ENCODE data around the gene HEG1. TPM values are rescaled to one million over a fixed set of nuclear protein-coding genes. Genes with fewer than 3 reads are reported as not detected.
"Not testable (repeated sequence)": the region's sequence is repeated elsewhere in the genome, so short reads cannot be mapped to it uniquely, and the experiment has no call there.

Gene HEG1
- polyA plus RNA-seq, 1 experiment, result 98.3 TPM

- H3K27ac ChIP-seq (ENCODE audit: low read depth, low read length), result no peak overlapping the region
- TF ChIP-seq CTCF (IDR thresholded peaks at IDR 0.05; ENCODE audit: low read depth, low read length), result no peak
- H3K9me3 ChIP-seq (ENCODE audit: control insufficient read depth, insufficient read depth, low read length), result no peaks in the 10 kb centered on the region
- CTCF ChIA-PET, result no interaction called here
- no peak overlapping the region for H3K4me3 ChIP-seq (ENCODE audit: low read depth, low read length)
- POLR2A ChIA-PET, result interaction anchor here (0.6 kb wide), 1 partner anchor 137 kb away, joined by 3 read pairs; no protein-coding TSS in a partner anchor
- DNase-seq (ENCODE audit: low read depth, low spot score), result no peak
- no peaks in the 10 kb centered on the region for H3K27me3 ChIP-seq (ENCODE audit: control insufficient read depth, insufficient read depth, low read length)
Observed at GRCh38 chr3:125098611-125099291, 43.0 kb upstream of the HEG1 start.

GRCh38 chr3:125090649-125091048 lies 34.9 kb upstream of the HEG1 start:
- ChIA-PET POLR2A (no interaction called here), CTCF (no interaction called here)
- H3K4me3 ChIP-seq (ENCODE audit: low read depth, low read length), result no peak overlapping the region
- H3K9me3 ChIP-seq (ENCODE audit: control insufficient read depth, insufficient read depth, low read length), result no peaks in the 10 kb centered on the region
- H3K27ac ChIP-seq (ENCODE audit: low read depth, low read length), result no peak overlapping the region
- no peak for DNase-seq (ENCODE audit: low read depth, low spot score)
- H3K27me3 ChIP-seq (ENCODE audit: control insufficient read depth, insufficient read depth, low read length), result no peaks in the 10 kb centered on the region
- no peak for TF ChIP-seq CTCF (IDR thresholded peaks at IDR 0.05; ENCODE audit: low read depth, low read length)

GRCh38 chr3:125087768-125088391 lies 32.1 kb upstream of the HEG1 start:
- Histone ChIP-seq H3K27ac (ENCODE audit: low read depth, low read length) (no peak overlapping the region), H3K27me3 (ENCODE audit: control insufficient read depth, insufficient read depth, low read length) (no peaks in the 10 kb centered on the region), H3K4me3 (ENCODE audit: low read depth, low read length) (no peak overlapping the region), H3K9me3 (ENCODE audit: control insufficient read depth, insufficient read depth, low read length) (no peaks in the 10 kb centered on the region)
- TF ChIP-seq CTCF (IDR thresholded peaks at IDR 0.05; ENCODE audit: low read depth, low read length), result no peak
- ChIA-PET CTCF (no interaction called here), POLR2A (no interaction called here)
- no peak for DNase-seq (ENCODE audit: low read depth, low spot score)

GRCh38 chr3:125085166-125085565 lies 29.4 kb upstream of the HEG1 start:
- no peaks in the 10 kb centered on the region for H3K27me3 ChIP-seq (ENCODE audit: control insufficient read depth, insufficient read depth, low read length)
- no peak overlapping the region for H3K4me3 ChIP-seq (ENCODE audit: low read depth, low read length)
- ChIA-PET CTCF (no interaction called here), POLR2A (interaction anchor here (0.6 kb wide), 1 partner anchor 23 kb away, joined by 6 read pairs; no protein-coding TSS in a partner anchor)
- DNase-seq (ENCODE audit: low read depth, low spot score), result no peak
- H3K9me3 ChIP-seq (ENCODE audit: control insufficient read depth, insufficient read depth, low read length), result no peaks in the 10 kb centered on the region
- TF ChIP-seq CTCF (IDR thresholded peaks at IDR 0.05; ENCODE audit: low read depth, low read length), result no peak
- H3K27ac ChIP-seq (ENCODE audit: low read depth, low read length), result no peak overlapping the region

GRCh38 chr3:125083776-125084175 lies 28.0 kb upstream of the HEG1 start:
- no peak overlapping the region for H3K4me3 ChIP-seq (ENCODE audit: low read depth, low read length)
- H3K27me3 ChIP-seq (ENCODE audit: control insufficient read depth, insufficient read depth, low read length), result no peaks in the 10 kb centered on the region
- H3K27ac ChIP-seq (ENCODE audit: low read depth, low read length), result no peak overlapping the region
- no peak for TF ChIP-seq CTCF (IDR thresholded peaks at IDR 0.05; ENCODE audit: low read depth, low read length)
- ChIA-PET CTCF (no interaction called here), POLR2A (interaction anchor here (0.7 kb wide), 1 partner anchor 27 kb away, joined by 3 read pairs; no protein-coding TSS in a partner anchor)
- DNase-seq (ENCODE audit: low read depth, low spot score), result no peak
- H3K9me3 ChIP-seq (ENCODE audit: control insufficient read depth, insufficient read depth, low read length), result no peaks in the 10 kb centered on the region

GRCh38 chr3:125082339-125082738 lies 26.5 kb upstream of the HEG1 start:
- DNase-seq (ENCODE audit: low read depth, low spot score); H3K9me3 ChIP-seq (ENCODE audit: control insufficient read depth, insufficient read depth, low read length); H3K27ac ChIP-seq (ENCODE audit: low read depth, low read length); H3K27me3 ChIP-seq (ENCODE audit: control insufficient read depth, insufficient read depth, low read length); CTCF ChIA-PET; H3K4me3 ChIP-seq (ENCODE audit: low read depth, low read length): not testable (repeated sequence)
- POLR2A ChIA-PET, result interaction anchor here (1.0 to 2.0 kb wide), 2 partner anchors 9 to 19 kb away, joined by 3 to 12 read pairs; no protein-coding TSS in a partner anchor
